Aorta (tissue), 5 donors: ENCODE results near the gene IPO13. TPM values are rescaled to one million over a fixed set of nuclear protein-coding genes. Genes with fewer than 3 reads are reported as not detected.
A peak's percentile ranks its signal among the peaks of the same experiment; 100 is the strongest.

Source experiments
- ATAC-seq: fragments of 200-7000 bp; cut with Tn5 transposase; one replicate; pipeline ENCODE4 v1.9.1; 2022; ENCODE audit warnings: moderate library complexity; ENCODE audit not compliant: low FRiP score
- DNase-seq, 2 donors: peaks; one replicate each; pipeline ENCODE4 v3.0.0-alpha.2; 2020
- H3K27ac ChIP-seq, 2 donors: one replicate each; pipeline ENCODE4 v1.5.1; 2013; ENCODE audit warnings: low read length in 2 of 2, mild to moderate bottlenecking in 2 of 2, moderate library complexity in 2 of 2, control low read depth in 1 of 2, inconsistent platforms in 1 of 2, low read depth in 1 of 2
- H3K27me3 ChIP-seq, 2 donors: one replicate each; pipeline ENCODE4 v1.6.1; 2013; ENCODE audit warnings: control low read depth in 1 of 2, low read length in 1 of 2, mild to moderate bottlenecking in 1 of 2, moderate library complexity in 1 of 2; ENCODE audit not compliant: insufficient read depth in 2 of 2, control insufficient read depth in 1 of 2
- H3K36me3 ChIP-seq, 2 donors: one replicate each; pipeline ENCODE4 v1.6.1; 2013; ENCODE audit warnings: control low read depth in 1 of 2, low read length in 1 of 2, mild to moderate bottlenecking in 1 of 2; ENCODE audit not compliant: insufficient read depth in 2 of 2, control insufficient read depth in 1 of 2
- H3K4me1 ChIP-seq, 2 donors: one replicate each; pipeline ENCODE4 v1.6.1; 2013; ENCODE audit warnings: low read length in 2 of 2, control low read depth in 1 of 2, mild to moderate bottlenecking in 1 of 2, moderate library complexity in 1 of 2; ENCODE audit not compliant: insufficient read depth in 2 of 2, control insufficient read depth in 1 of 2
- H3K4me3 ChIP-seq, 2 donors: one replicate each; pipeline ENCODE4 v1.5.1; 2013; ENCODE audit warnings: low read length in 2 of 2, control low read depth in 1 of 2, mild to moderate bottlenecking in 1 of 2
- H3K9me3 ChIP-seq: one replicate; pipeline ENCODE4 v1.6.1; 2013; ENCODE audit warnings: mild to moderate bottlenecking, low read length; ENCODE audit not compliant: control insufficient read depth
- WGBS, 2 donors: extraction: QIAGEN DNeasy Blood & Tissue Kit; methylation state at CpG; one replicate each; pipeline ENCODE4 v1.1.7; 2013; 5-methylcytosine and 5-hydroxymethylcytosine counted together
- intact Hi-C, 2 donors: fragments of 100-400 bp; cut with DNase I; formaldehyde crosslinking; loops; one replicate each; pipeline versions ENCODE4 v1.14.2 to v1.15.0; 2022
- polyA plus RNA-seq, 2 donors: library from polyadenylated mRNA; stranded (reverse); fragments of 200-250 nt; gene quantifications; one replicate each; pipeline ENCODE4 v1.2.3, GENCODE V29; 2013
- total RNA-seq, 2 donors: library from RNA; stranded (reverse); fragmentation: NEBNext Ultra II Directional; extraction: Animal tissue kit (Norgen Biotek cat#: 25700); gene quantifications; one replicate each; pipeline ENCODE4 v1.2.1, GENCODE V29; 2021
- donor health status: healthy with polysubstance abuse.
- donor health status: Bipolar disorder and iron deficiency.
- donor health status: DM: no; HTN: no; CAD: no.
- donor health status: DM: no; HTN: no; CAD: no.
- donor health status: DM: yes; HTN: yes; CAD: no.

The IPO13 gene
- total and polyA plus RNA-seq, 4 donors, result 9.8 to 29.2 (median 20.9) TPM

GRCh38 chr1:43951021-43951985, 4.6 kb downstream of the IPO13 start:
- H3K27ac ChIP-seq, result no peak overlapping the region
- no peaks in the 10 kb centered on the region for H3K9me3 ChIP-seq
- H3K27me3 ChIP-seq, result no peaks in the 10 kb centered on the region
- H3K4me1 ChIP-seq, result no peaks in the 10 kb centered on the region
- no peak overlapping the region for H3K4me3 ChIP-seq
- no peak for ATAC-seq
- 87 to 88% methylated on average over 4 of the region's 4 CpGs for WGBS, 2 donors
- no peak for DNase-seq
- intact Hi-C loops, result no loop called here
- no peaks in the 10 kb centered on the region for H3K36me3 ChIP-seq

GRCh38 chr1:43952731-43953346, 6.1 kb downstream of the IPO13 start:
- Histone ChIP-seq H3K36me3 (peaks cover 0 to 8% of the 10 kb centered on the region in 2 donors), H3K27ac (no peak overlapping the region), H3K4me1 (no peaks in the 10 kb centered on the region), H3K9me3 (no peaks in the 10 kb centered on the region), H3K4me3 (no peak overlapping the region), H3K27me3 (no peaks in the 10 kb centered on the region)
- ATAC-seq, result no peak
- intact Hi-C loops, result no loop called here
- 67% methylated on average over 8 of the region's 8 CpGs for WGBS, 2 donors
- peak in 1 of 2 donors; percentile 30 for DNase-seq

- no peak overlapping the region for H3K4me3 ChIP-seq
- no peaks in the 10 kb centered on the region for H3K9me3 ChIP-seq
- intact Hi-C loops, result no loop called here
- no peaks in the 10 kb centered on the region for H3K27me3 ChIP-seq
- no peak for ATAC-seq
- peaks cover 0 to 10% of the 10 kb centered on the region in 2 donors for H3K36me3 ChIP-seq
- no peak for DNase-seq
- no peak overlapping the region for H3K27ac ChIP-seq
- no peaks in the 10 kb centered on the region for H3K4me1 ChIP-seq
- WGBS, 2 donors, result 81 to 83% methylated on average over 3 of the region's 3 CpGs
These were observed 6.6 kb downstream of the IPO13 start for GRCh38 chr1:43953361-43953760.

GRCh38 chr1:43954036-43954435, 7.3 kb downstream of the IPO13 start:
- Histone ChIP-seq H3K27me3 (no peaks in the 10 kb centered on the region), H3K36me3 (peaks cover 0 to 13% of the 10 kb centered on the region in 2 donors), H3K4me3 (no peak overlapping the region), H3K9me3 (no peaks in the 10 kb centered on the region), H3K27ac (no peak overlapping the region), H3K4me1 (no peaks in the 10 kb centered on the region)
- DNase-seq (no peak), ATAC-seq (no peak)
- intact Hi-C loops, result no loop called here
- WGBS, 2 donors, result 95% methylated on average over 5 of the region's 5 CpGs

GRCh38 chr1:43956234-43956633, 9.5 kb downstream of the IPO13 start:
- Histone ChIP-seq H3K36me3 (peaks cover 0 to 19% of the 10 kb centered on the region in 2 donors), H3K27me3 (no peaks in the 10 kb centered on the region), H3K27ac (no peak overlapping the region), H3K4me1 (no peaks in the 10 kb centered on the region), H3K4me3 (no peak overlapping the region), H3K9me3 (no peaks in the 10 kb centered on the region)
- DNase-seq, result no peak
- intact Hi-C loops, result no loop called here
- 94 to 95% methylated on average over 8 of the region's 8 CpGs for WGBS, 2 donors
- no peak for ATAC-seq

GRCh38 chr1:43957407-43958040, 10.8 kb downstream of the IPO13 start:
- Histone ChIP-seq H3K9me3 (no peaks in the 10 kb centered on the region), H3K27me3 (no peaks in the 10 kb centered on the region), H3K4me3 (no peak overlapping the region), H3K27ac (no peak overlapping the region), H3K4me1 (no peaks in the 10 kb centered on the region), H3K36me3 (peaks cover 0 to 19% of the 10 kb centered on the region in 2 donors)
- intact Hi-C loops, result no loop called here
- no peak for DNase-seq
- 83 to 85% methylated on average over 7 of the region's 7 CpGs for WGBS, 2 donors
- no peak for ATAC-seq

GRCh38 chr1:43958351-43959255, 11.9 kb downstream of the IPO13 start:
- no peaks in the 10 kb centered on the region for H3K4me1 ChIP-seq
- peaks cover 0 to 21% of the 10 kb centered on the region in 2 donors for H3K36me3 ChIP-seq
- ATAC-seq (no peak), DNase-seq (no peak)
- H3K27ac ChIP-seq, result no peak overlapping the region
- H3K4me3 ChIP-seq, result no peak overlapping the region
- no peaks in the 10 kb centered on the region for H3K9me3 ChIP-seq
- 79% methylated on average over 9 of the region's 9 CpGs for WGBS, 2 donors
- H3K27me3 ChIP-seq, result no peaks in the 10 kb centered on the region
- intact Hi-C loops, result no loop called here

GRCh38 chr1:43960798-43961197, 14.0 kb downstream of the IPO13 start:
- Histone ChIP-seq H3K27me3 (no peaks in the 10 kb centered on the region), H3K4me3 (no peak overlapping the region), H3K27ac (no peak overlapping the region), H3K36me3 (peaks cover 0 to 23% of the 10 kb centered on the region in 2 donors), H3K9me3 (no peaks in the 10 kb centered on the region), H3K4me1 (no peaks in the 10 kb centered on the region)
- 91 to 92% methylated on average over 8 of the region's 8 CpGs for WGBS, 2 donors
- no peak for DNase-seq
- no peak for ATAC-seq
- intact Hi-C loops, result no loop called here
